Calu3 (cell line): Measurements from ENCODE around the gene SNX11. TPM values are rescaled to one million over a fixed set of nuclear protein-coding genes. Genes with fewer than 3 reads are reported as not detected.

ENCODE experiments used
- BruUV-seq: library from RNA; stranded (reverse); fragments of 400-500 nt; replicated peaks from 2 replicates; lab custom pipeline; 2021; lab: Mats Ljungman, UMichigan
- CTCF ChIA-PET: fragments of 300-600 bp; sonication (Branson Sonifier 250); formaldehyde crosslinking; loops from one replicate; lab custom pipeline; 2022; ENCODE audit warnings: antibody characterized with exemption; lab: Charles Lee
- DNase-seq: peaks from one replicate; pipeline ENCODE4 v3.0.0; 2022
- H3K27ac Mint-ChIP-seq: one replicate; pipeline ENCODE4 v1.8.0; 2022; ENCODE audit warnings: mixed read lengths; ENCODE audit not compliant: unreplicated experiment
- H3K27me3 Mint-ChIP-seq: one replicate; pipeline ENCODE4 v1.8.0; 2022; ENCODE audit warnings: mixed read lengths; ENCODE audit not compliant: unreplicated experiment
- H3K36me3 Mint-ChIP-seq: one replicate; pipeline ENCODE4 v1.8.0; 2022; ENCODE audit warnings: mild to moderate bottlenecking, moderate library complexity, mixed read lengths; ENCODE audit not compliant: insufficient read depth, unreplicated experiment
- H3K4me1 Mint-ChIP-seq: one replicate; pipeline ENCODE4 v1.8.0; 2022; ENCODE audit warnings: mild to moderate bottlenecking, low read depth, mixed read lengths; ENCODE audit not compliant: unreplicated experiment
- H3K4me3 Mint-ChIP-seq: one replicate; pipeline ENCODE4 v1.8.0; 2022; ENCODE audit warnings: mild to moderate bottlenecking, low read depth, moderate library complexity, mixed read lengths; ENCODE audit not compliant: unreplicated experiment
- H3K9me3 Mint-ChIP-seq: one replicate; pipeline ENCODE4 v1.8.0; 2022; ENCODE audit warnings: low read depth, mixed read lengths; ENCODE audit not compliant: unreplicated experiment
- intact Hi-C: fragments of 100-400 bp; cut with micrococcal nuclease; formaldehyde crosslinking; loops from one replicate; pipeline ENCODE4 v1.10.0; 2022; ENCODE audit not compliant: unreplicated experiment
- total RNA-seq: library from RNA; stranded (reverse); gene quantifications from 2 replicates; pipeline ENCODE4 v1.2.3, GENCODE V29; 2022
- TF ChIP-seq, protein P1 (sequence below): fragments of 200-600 bp; IDR thresholded peaks from one replicate; pipeline ENCODE4 v1.8.0; 2022; ENCODE audit warnings: antibody characterized with exemption; ENCODE audit not compliant: unreplicated experiment

The SNX11 gene
- total RNA-seq, 1 experiment from 2014 or later, result 29.4 TPM

DNA sequence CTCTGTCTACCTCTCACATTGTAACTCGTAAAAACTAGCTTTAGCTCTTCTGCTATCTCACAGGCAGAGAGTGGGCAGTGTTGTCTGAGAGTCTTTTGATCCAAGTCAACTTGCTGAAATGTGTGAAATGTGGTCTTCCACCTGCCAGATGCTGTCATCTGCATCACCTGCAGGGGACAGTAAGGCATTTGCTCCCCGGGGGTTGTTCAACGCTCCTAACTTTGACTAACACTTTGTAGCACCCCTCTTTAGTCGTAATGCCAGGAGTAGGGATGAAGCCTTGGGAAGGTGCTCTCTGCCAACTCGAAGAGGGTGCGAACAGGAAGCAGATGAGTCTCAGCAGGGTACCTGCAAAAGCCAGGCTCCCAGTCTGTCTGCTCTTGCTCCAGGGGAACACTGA, 36.1 kb downstream of the SNX11 start:
- no peak for DNase-seq
- Mint-ChIP-seq H3K4me1 (no peaks in the 10 kb centered on the region), H3K9me3 (no peaks in the 10 kb centered on the region), H3K4me3 (no peak overlapping the region), H3K27ac (no peak overlapping the region), H3K27me3 (peaks cover 14% of the 10 kb centered on the region), H3K36me3 (no peaks in the 10 kb centered on the region)
- TF ChIP-seq, protein P1, sequence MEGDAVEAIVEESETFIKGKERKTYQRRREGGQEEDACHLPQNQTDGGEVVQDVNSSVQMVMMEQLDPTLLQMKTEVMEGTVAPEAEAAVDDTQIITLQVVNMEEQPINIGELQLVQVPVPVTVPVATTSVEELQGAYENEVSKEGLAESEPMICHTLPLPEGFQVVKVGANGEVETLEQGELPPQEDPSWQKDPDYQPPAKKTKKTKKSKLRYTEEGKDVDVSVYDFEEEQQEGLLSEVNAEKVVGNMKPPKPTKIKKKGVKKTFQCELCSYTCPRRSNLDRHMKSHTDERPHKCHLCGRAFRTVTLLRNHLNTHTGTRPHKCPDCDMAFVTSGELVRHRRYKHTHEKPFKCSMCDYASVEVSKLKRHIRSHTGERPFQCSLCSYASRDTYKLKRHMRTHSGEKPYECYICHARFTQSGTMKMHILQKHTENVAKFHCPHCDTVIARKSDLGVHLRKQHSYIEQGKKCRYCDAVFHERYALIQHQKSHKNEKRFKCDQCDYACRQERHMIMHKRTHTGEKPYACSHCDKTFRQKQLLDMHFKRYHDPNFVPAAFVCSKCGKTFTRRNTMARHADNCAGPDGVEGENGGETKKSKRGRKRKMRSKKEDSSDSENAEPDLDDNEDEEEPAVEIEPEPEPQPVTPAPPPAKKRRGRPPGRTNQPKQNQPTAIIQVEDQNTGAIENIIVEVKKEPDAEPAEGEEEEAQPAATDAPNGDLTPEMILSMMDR, result no peak
- CTCF ChIA-PET, result interaction anchor here (0.7 kb wide), 1 partner anchor 19 kb away, joined by 3 read pairs; no protein-coding TSS in a partner anchor
- intact Hi-C loops, result no loop called here
- BruUV-seq, result no TSS peak

DNA sequence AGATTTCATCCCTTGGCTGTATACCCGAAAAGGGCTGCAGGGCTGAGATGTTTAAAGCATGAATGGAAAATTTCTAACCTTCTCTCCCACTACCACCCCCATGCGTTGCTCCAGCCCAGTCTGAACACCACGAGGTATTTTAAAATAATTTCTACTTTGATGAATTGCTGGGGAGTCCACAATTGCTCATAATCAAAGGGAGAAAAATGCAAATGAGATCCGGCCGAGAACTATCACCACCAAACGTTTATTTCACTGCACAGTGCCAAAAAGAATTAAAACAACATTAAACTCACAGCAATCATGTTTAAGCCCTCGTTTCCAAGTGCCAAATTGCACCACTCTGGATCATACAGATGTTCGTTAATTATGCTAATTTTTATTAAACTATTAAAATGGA, 36.7 kb downstream of the SNX11 start:
- CTCF ChIA-PET, result no interaction called here
- Mint-ChIP-seq H3K4me3 (no peak overlapping the region), H3K27me3 (peaks cover 14% of the 10 kb centered on the region), H3K27ac (no peak overlapping the region), H3K9me3 (no peaks in the 10 kb centered on the region), H3K36me3 (no peaks in the 10 kb centered on the region), H3K4me1 (no peaks in the 10 kb centered on the region)
- intact Hi-C loops, result no loop called here
- TF ChIP-seq, protein P1, result no peak
- no peak for DNase-seq
- no TSS peak for BruUV-seq

DNA sequence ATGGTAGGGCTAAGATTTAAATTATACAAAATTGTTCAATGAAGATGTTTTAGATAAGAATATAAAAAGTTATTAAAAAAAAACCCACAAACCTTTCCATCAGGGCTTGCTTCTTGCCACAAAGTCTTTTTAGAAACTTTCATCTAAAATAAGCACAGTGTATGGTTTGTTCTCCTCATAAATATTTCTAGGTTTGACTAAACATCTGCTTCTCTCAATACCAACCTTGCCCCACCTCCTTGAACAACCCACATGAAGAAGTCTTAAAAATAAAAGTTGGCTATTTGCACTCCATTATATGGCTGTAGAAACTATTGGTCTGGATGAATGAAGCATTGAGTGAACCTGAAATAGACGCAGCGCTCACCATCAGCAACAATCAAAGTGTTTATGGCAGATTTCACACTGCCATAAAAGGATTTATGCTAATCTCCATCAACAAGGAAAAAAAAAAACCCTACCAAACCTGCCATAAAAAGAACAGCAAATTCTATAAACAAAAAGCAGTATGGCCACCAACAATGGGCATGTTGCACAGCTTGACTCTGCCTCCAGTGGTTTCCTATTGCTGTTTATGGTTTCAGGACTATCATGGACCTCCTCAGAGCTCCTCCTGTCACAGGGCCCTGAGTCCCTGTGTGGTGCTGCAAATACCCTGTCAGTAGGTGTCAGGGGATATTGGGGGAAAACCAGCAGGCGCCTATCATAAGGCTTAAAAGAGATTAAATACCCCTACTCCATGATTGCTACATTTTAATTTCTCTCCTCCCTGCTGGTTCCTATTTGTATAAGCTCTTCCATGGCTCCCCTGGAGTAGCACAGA, 37.6 kb downstream of the SNX11 start:
- Mint-ChIP-seq H3K4me3 (no peak overlapping the region), H3K27ac (no peak overlapping the region), H3K9me3 (no peaks in the 10 kb centered on the region), H3K36me3 (no peaks in the 10 kb centered on the region), H3K4me1 (no peaks in the 10 kb centered on the region), H3K27me3 (peaks cover 13% of the 10 kb centered on the region)
- intact Hi-C loops, result no loop called here
- CTCF ChIA-PET, result interaction anchor here (0.6 kb wide), 1 partner anchor 24 kb away, joined by 3 read pairs; no protein-coding TSS in a partner anchor
- no TSS peak for BruUV-seq
- TF ChIP-seq, protein P1, result no peak
- no peak for DNase-seq

DNA sequence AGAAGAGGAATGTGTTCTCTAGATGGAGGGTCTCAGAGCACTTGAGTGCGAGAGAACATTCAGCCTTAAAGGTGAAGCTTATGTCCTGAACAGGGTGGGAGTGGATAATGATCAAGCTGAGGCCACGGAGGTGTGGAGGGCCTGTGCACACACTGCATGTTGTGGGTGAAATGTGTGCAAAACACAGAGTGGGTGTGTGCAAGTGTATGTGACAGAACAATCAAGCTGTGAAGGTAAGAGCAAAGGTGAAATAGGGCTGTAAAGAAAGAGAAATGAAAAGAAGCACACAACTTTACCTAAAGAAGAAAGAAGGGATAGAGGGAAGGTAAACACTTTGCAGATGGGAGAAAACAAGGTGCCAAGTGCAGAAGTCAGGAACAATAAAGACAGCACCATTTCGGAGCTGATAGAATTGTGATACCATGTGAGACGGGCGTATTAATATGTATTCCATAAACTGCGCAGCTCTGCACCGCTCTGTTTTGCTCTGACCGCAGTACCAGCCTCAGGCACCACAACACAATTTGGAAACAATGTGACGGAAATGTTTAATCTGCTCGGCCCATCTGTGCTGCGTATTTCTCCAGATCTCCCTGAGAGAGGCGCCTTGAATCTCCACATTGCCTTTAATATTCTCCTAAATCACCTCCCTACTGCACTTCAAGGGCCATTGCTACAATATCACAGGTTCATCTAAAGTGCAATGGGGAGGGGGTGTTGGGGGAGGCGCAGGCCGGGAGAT, 40.6 kb downstream of the SNX11 start:
- peaks cover 17% of the 10 kb centered on the region for H3K27me3 Mint-ChIP-seq

More for the DNA sequence above, 40.6 kb downstream of the SNX11 start:
- no peak for DNase-seq
- intact Hi-C loops, result no loop called here
- H3K4me3 Mint-ChIP-seq, result no peak overlapping the region
- CTCF ChIA-PET, result interaction anchor here (0.9 kb wide), 1 partner anchor 10 kb away, joined by 4 read pairs; no protein-coding TSS in a partner anchor
- no peaks in the 10 kb centered on the region for H3K9me3 Mint-ChIP-seq
- BruUV-seq, result no TSS peak
- H3K27ac Mint-ChIP-seq, result no peak overlapping the region
- no peaks in the 10 kb centered on the region for H3K4me1 Mint-ChIP-seq
- TF ChIP-seq, protein P1, result no peak
- no peaks in the 10 kb centered on the region for H3K36me3 Mint-ChIP-seq
